Brain pericyte (primary cell): ENCODE results near the gene MCRIP1.

Experiments
- DNase-seq: peaks from one replicate; pipeline ENCODE4 v3.0.0-alpha.2; 2012; ENCODE audit warnings: low read depth, low spot score

The MCRIP1 gene

GRCh38 chr17:81804559-81805399 is 28.3 kb downstream of the MCRIP1 start:
- no peak for DNase-seq

- no peak for DNase-seq
Observed at GRCh38 chr17:81803728-81804558, 29.1 kb downstream of the MCRIP1 start, which contains the start of gene GCGR. Gene GCGR (plus strand): TSS chr17:81804150. CDS start chr17:81809019, 4,869 bp downstream.

GRCh38 chr17:81802856-81803643 is 30.0 kb downstream of the MCRIP1 start:
- no peak for DNase-seq

GRCh38 chr17:81802048-81802758 is 30.9 kb downstream of the MCRIP1 start:
- DNase-seq, result no peak

- DNase-seq, result no peak
Observed at GRCh38 chr17:81801327-81801726, 31.8 kb downstream of the MCRIP1 start.

- no peak for DNase-seq
Observed at GRCh38 chr17:81794509-81794908, 38.6 kb downstream of the MCRIP1 start.

GRCh38 chr17:81794074-81794476 is 39.0 kb downstream of the MCRIP1 start:
- no peak for DNase-seq

GRCh38 chr17:81792675-81793615 is 40.1 kb downstream of the MCRIP1 start:
- DNase-seq, result no peak
